GM18870 (cell line): ENCODE data around the gene SCUBE1.

Source experiments
- ATAC-seq: cut with Tn5 transposase; IDR thresholded peaks from one replicate; pipeline ENCODE4 v1.9.1; 2021; ENCODE audit warnings: moderate library complexity; ENCODE audit not compliant: unreplicated experiment

SCUBE1 gene

DNA sequence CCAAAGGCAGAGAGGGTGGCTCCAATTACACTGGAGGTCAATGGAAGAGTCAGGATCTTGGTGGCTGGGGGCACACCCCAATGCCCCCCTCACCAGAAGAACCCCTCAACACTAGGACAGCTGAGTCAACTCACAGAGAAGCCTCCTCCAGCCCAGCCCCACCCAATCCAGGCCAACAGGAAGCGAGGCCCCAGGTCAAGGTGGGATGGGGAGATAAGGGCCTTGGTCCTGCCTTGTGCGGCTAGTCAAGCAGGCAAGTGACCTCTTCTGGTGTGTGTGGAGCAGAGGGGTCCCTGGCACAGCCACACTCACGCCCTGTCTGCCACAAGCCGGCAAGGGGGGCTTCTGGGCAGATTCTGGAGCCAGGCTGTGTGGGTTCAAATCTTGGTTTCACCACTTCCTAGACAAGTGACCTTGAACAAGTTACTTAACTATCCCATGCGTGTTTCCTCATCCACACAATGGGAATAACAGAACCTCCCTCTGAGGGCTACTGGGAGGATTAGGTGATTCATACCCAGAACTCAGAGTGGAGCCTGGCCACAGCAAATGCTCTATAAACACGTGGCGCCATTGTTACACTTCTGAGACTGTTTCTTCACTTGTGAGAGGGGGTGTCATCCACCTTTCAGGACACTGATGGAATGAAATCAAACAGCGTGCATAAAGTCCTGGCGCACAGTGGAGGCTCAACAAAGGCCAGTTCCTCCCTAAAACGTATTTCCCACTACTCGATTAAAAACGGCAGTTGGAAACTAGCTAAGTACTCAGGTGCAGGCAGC, 159.5 kb downstream of the SCUBE1 start:
- ATAC-seq = no peak

- no peak for ATAC-seq
Observed at GRCh38 chr22:43182726-43183125, 160.4 kb downstream of the SCUBE1 start.

DNA sequence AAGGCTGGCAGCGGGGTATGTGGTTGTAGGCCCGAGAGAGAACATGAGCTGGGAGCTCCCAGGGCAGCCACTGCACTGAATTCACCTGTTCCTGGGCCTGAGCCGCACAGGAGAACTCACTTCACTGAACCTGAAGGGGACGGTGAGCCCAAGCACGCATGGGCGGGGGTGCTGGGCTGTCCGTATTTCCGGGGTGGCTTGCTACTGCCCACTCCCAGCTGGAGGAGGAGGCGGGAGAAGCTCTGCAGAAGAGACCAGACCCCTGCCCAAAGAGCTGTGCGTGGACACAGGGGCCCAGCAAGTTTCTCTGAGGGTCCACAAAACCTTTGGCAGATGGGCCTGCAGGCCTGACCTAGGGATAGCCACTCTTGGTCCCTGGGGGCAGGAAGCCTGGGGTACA, 161.1 kb downstream of the SCUBE1 start:
- ATAC-seq = no peak

- no peak for ATAC-seq
Observed at GRCh38 chr22:43181321-43182076, 161.7 kb downstream of the SCUBE1 start.

- no peak for ATAC-seq
Observed at GRCh38 chr22:43180670-43181069, 162.5 kb downstream of the SCUBE1 start.

- ATAC-seq = no peak
Observed at GRCh38 chr22:43179911-43180195, 163.3 kb downstream of the SCUBE1 start.

- ATAC-seq = no peak
Observed at GRCh38 chr22:43179146-43179910, 163.8 kb downstream of the SCUBE1 start.

- no peak for ATAC-seq
Observed at GRCh38 chr22:43177479-43177878, 165.7 kb downstream of the SCUBE1 start.

DNA sequence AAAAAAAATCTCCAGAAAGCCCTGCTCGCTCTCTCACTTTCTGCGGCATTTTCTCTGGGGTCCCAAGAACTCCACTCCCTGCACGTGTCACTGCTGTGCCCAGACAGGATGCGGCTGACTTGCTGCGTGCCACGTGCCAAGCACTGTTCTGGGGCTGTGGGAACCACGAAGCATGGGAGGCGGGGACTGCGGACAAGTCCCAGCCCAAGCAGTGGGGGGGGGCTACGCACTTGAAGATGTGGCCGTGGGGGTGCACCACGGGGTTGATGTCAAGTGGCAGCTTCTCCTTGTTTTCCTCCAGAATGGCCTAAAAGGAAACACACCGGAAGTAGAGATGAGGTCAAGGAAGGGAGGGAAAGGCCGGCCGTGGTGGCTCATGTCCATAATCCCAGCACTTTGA, 167.1 kb downstream of the SCUBE1 start:
- no peak for ATAC-seq

DNA sequence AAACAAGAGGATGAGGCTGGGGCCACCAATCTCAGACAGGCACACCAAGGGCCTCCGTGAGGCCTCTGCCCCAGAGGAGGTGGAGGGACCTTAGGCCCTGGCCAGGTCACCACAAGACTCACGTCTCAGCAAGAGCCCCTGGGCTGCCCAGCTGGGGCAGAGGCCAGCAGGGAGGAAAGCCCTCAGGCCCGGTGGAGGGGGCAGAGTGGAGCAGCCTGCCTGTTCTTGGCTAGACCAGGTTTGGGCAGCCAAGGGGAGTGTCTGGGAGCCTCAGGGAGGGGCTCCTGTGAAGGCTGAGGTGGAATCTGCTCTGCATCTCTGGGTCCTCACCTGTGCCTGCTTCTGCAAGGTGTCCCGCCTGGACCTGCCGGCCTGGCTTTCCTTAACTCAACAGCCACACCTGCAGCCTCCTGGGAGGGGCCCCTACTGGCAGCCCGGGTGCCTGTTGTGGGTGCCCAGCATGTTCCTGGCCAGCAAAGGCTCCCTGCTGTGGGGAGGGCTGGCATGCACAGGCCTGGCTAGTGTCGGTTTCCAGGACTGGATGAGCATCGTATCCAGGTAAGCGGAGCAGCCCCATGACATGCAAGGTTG, 168.1 kb downstream of the SCUBE1 start:
- ATAC-seq = no peak

DNA sequence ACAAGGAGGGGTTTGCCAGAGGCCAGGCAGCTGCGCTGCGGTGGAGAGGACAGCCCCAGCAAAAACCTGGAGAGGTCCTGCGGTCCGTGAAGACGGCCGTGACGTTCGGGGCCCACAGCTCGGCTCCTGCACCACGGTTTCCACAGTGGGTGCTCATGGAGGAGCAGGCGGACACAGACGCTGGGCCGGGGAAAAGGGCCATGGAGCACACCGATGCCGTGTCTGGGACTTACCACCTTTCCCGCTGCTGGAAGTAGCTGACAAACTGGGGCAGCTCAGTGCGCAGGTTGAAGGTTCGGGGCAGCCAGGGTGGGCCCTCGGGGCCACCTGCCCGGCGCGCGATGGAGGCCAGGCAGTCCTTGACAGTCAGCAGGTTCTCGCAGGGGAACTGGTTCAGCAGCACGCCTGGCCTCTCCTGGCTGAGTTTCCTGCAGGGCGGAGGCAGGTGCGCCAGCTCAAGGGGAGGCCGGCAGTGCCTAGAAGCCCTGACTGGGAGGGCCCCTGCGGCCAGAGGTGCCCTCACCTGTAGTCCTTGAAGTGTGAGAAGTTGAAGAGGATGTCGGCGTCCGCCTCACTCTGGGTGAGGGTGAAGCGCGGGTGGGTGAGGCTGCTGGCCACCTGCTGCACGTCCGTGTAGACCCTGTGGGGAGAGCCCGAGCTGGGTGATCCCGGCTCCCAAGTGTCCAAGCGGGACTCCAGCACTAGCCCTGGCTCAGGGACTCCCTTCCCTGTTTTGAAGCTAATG, 169.0 kb downstream of the SCUBE1 start:
- ATAC-seq = no peak

- ATAC-seq = no peak
Observed at GRCh38 chr22:43173566-43173965, 169.6 kb downstream of the SCUBE1 start.

DNA sequence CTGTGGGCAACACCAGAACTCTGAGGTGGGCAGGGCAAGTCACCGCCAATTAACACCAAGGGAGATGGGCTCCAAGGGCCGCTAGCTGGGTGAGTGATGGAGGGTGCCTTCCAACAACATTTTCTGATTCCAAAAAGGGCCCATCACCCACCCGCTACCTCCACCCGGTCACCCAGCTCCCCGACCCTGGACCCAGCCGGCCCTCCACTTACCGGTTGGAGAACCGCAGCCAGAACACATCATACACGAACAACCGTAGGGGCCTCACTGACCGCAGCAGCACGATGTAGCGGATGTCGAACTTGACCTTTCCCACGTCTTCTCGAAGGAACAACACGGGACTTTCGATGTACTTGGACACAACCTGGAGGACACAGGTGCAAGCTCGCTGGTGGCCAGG, 171.0 kb downstream of the SCUBE1 start:
- ATAC-seq = no peak

GRCh38 chr22:43171607-43172006, 171.6 kb downstream of the SCUBE1 start:
- ATAC-seq = no peak

DNA sequence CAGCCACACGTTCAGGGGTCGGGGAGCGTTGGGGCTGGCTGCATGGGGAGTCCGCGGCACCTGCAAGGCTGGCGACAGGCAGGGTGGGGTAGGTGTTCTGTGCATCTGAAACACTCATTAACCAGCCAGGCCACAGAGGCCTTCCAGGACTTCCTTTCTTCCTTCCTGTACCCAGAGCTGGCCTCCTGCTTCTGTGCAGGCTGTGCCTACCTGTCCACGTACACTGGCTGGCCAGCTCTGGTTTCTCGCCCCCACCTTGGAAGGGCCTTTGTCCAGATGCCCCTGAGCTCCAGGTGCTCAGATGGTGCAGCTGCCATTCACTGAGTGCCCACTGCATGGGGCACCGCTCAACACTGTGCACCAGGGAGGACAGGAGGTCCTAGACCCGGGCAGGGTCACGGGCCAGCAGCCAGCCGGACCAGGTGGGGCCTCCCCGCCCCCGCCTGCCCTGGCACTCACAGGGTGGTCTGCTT, 172.1 kb downstream of the SCUBE1 start:
- no peak for ATAC-seq

DNA sequence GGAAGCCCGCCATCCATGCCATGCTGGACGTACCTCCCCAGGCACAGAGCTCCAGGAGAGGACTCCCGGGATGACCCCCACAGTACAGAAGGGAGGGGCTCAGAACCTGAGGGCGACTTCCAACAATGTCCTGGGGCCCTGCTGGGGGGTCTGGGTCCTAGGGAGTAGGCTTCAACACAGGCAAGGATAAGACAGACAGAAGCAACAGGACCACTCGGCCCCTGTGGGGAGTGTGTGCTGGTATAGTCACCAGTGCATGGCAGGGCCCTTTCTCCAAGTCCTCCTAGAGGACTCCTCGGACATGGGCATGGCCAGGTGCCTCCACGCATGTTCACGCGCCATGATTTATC, 173.1 kb downstream of the SCUBE1 start:
- ATAC-seq = no peak

GRCh38 chr22:43169310-43170130, 173.7 kb downstream of the SCUBE1 start:
- ATAC-seq = no peak

GRCh38 chr22:43168471-43169309, 174.5 kb downstream of the SCUBE1 start:
- no peak for ATAC-seq

- ATAC-seq = no peak
Observed at GRCh38 chr22:43167001-43167589, 176.1 kb downstream of the SCUBE1 start.
